ENCODE results near the gene GBP7. TPM values are rescaled to one million over a fixed set of nuclear protein-coding genes. Genes with fewer than 3 reads are reported as not detected.

The GBP7 gene
- total RNA-seq, 2 experiments from 2014 or later: not detected

DNA sequence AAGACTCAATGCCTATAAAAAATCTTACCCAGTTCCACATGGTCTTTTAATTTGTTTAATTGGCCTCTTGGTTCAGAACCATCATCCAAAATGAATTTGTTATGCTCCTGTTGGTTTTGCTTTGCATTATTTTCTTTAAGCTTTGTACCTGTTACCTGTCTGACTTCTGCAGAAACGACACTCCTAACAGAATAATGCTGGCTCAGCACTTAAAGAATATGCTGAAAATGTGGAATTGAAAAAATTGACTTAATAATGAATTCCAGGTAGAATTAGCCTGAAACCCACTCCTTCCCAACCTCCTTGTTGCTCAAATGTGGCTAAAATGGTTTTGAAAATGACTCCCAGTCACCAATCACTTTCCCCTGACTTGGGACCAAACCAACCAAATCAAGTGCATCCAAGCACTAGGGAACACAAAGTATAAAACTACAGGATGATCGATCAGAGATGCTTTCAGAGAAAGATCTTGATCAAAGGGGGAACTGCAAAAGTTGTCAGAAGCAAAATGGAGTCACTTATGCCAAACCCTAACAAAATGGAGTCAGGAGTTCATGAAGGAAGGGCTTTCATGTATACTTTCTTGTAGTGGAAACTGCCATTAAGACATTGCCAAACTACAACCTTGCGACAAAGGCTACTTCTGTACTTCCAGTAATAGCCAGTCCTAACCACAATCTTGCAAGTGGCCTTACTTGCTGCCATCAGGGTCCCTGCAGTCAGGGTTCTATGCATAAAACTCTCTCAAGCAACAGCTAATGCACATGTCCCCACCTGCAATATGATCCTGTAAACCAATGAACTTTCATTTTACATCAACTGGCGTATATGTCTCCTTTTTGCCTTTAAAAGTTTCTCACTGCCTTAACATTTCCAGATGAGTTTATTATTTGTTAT, 5.4 kb downstream of the GBP7 start:
- Histone ChIP-seq H4K20me1 (ENCODE audit: insufficient read depth, low read length) (no peaks in the 10 kb centered on the region), H3K4me1 (ENCODE audit: insufficient read depth, low read length, poor library complexity, severe bottlenecking) (no peaks in the 10 kb centered on the region), H3K36me3 (ENCODE audit: insufficient read depth, low read length) (no peaks in the 10 kb centered on the region), H2AFZ (ENCODE audit: low read length) (no peak overlapping the region), H3K9me2 (ENCODE audit: insufficient read depth, low read length) (no peaks in the 10 kb centered on the region), H3K27ac (ENCODE audit: low read depth, low read length, poor library complexity, severe bottlenecking) (no peak overlapping the region), H3K4me3 (ENCODE audit: low read depth, low read length, poor library complexity, severe bottlenecking) (no peak overlapping the region), H3K79me2 (ENCODE audit: insufficient read depth, low read depth, low read length) (no peaks in the 10 kb centered on the region), H3K9me3 (ENCODE audit: low read length) (no peaks in the 10 kb centered on the region), H3K4me2 (ENCODE audit: low read length) (no peak overlapping the region)
- no peak for DNase-seq (ENCODE audit: low spot score)
- ChIA-PET POLR2A (interaction anchor here (0.6 kb wide), 1 partner anchor 446 kb away, joined by 3 read pairs; no protein-coding TSS in a partner anchor), CTCF (ENCODE audit: unreplicated experiment) (no interaction called here)
- TF ChIP-seq, protein P1, sequence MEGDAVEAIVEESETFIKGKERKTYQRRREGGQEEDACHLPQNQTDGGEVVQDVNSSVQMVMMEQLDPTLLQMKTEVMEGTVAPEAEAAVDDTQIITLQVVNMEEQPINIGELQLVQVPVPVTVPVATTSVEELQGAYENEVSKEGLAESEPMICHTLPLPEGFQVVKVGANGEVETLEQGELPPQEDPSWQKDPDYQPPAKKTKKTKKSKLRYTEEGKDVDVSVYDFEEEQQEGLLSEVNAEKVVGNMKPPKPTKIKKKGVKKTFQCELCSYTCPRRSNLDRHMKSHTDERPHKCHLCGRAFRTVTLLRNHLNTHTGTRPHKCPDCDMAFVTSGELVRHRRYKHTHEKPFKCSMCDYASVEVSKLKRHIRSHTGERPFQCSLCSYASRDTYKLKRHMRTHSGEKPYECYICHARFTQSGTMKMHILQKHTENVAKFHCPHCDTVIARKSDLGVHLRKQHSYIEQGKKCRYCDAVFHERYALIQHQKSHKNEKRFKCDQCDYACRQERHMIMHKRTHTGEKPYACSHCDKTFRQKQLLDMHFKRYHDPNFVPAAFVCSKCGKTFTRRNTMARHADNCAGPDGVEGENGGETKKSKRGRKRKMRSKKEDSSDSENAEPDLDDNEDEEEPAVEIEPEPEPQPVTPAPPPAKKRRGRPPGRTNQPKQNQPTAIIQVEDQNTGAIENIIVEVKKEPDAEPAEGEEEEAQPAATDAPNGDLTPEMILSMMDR (conservative IDR thresholded peaks at IDR 0.05; ENCODE audit: low read length): no peak
- TF ChIP-seq EZH2phosphoT487 (IDR thresholded peaks at IDR 0.05; ENCODE audit: borderline replicate concordance, low read depth, low read length): no peak
- intact Hi-C loops (cut with micrococcal nuclease; ENCODE audit: unreplicated experiment): no loop called here
- no TSS peak for BruUV-seq (replicated peaks)

DNA sequence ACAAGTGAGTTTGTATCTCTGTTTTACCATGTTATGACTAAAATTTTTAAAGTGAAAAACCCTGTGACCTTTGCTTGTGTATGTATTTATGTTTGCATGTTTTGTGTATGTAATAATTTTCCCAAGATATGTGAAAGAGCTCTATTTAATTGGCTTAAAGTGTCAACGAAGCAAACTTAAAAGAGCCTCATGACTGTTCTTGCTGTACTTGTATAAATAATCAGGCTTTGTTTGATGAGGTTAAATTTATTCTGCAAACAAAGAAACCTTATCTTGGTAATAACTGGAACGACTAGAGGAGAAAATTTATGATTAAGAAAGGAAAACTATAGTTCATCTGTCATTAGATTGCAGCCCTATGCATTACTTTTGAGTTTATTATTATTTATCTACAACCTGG, 6.6 kb downstream of the GBP7 start:
- H4K20me1 ChIP-seq (ENCODE audit: insufficient read depth, low read length): no peaks in the 10 kb centered on the region
- H2AFZ ChIP-seq (ENCODE audit: low read length): no peak overlapping the region
- intact Hi-C loops (cut with micrococcal nuclease; ENCODE audit: unreplicated experiment): no loop called here
- H3K4me3 ChIP-seq (ENCODE audit: low read depth, low read length, poor library complexity, severe bottlenecking): no peak overlapping the region
- H3K9me3 ChIP-seq (ENCODE audit: low read length): no peaks in the 10 kb centered on the region
- TF ChIP-seq, protein P1 (conservative IDR thresholded peaks at IDR 0.05; ENCODE audit: low read length): no peak
- no peak for TF ChIP-seq EZH2phosphoT487 (IDR thresholded peaks at IDR 0.05; ENCODE audit: borderline replicate concordance, low read depth, low read length)
- POLR2A ChIA-PET: interaction anchor here (0.6 kb wide), 1 partner anchor 397 kb away, joined by 3 read pairs; no protein-coding TSS in a partner anchor
- no peak overlapping the region for H3K4me2 ChIP-seq (ENCODE audit: low read length)
- H3K79me2 ChIP-seq (ENCODE audit: insufficient read depth, low read depth, low read length): no peaks in the 10 kb centered on the region
- no peaks in the 10 kb centered on the region for H3K9me2 ChIP-seq (ENCODE audit: insufficient read depth, low read length)
- no peak overlapping the region for H3K27ac ChIP-seq (ENCODE audit: low read depth, low read length, poor library complexity, severe bottlenecking)
- no peak for DNase-seq (ENCODE audit: low spot score)
- no peaks in the 10 kb centered on the region for H3K36me3 ChIP-seq (ENCODE audit: insufficient read depth, low read length)
- no peaks in the 10 kb centered on the region for H3K4me1 ChIP-seq (ENCODE audit: insufficient read depth, low read length, poor library complexity, severe bottlenecking)
- CTCF ChIA-PET (ENCODE audit: unreplicated experiment): no interaction called here
- BruUV-seq (replicated peaks): no TSS peak

Measured in OCI-LY7 (cell line).